ENCODE data around the gene PMEPA1.

- TF ChIP-seq TCF7L2 (IDR thresholded peaks at IDR 0.05; ENCODE audit: borderline replicate concordance, low read depth, low read length) (no peak), ZNF544 (tag by site-specific recombination; IDR thresholded peaks at IDR 0.05) (no peak), ZNF747 (tag by site-specific recombination; IDR thresholded peaks at IDR 0.05) (no peak), REST (tag by site-specific recombination; IDR thresholded peaks at IDR 0.05) (no peak), CTCF (tag by site-specific recombination; IDR thresholded peaks at IDR 0.05) (no peak), SP7 (tag by site-specific recombination; IDR thresholded peaks at IDR 0.05) (no peak), ZNF513 (tag by site-specific recombination; IDR thresholded peaks at IDR 0.05) (no peak), ZFP3 (tag by site-specific recombination; IDR thresholded peaks at IDR 0.05; ENCODE audit: low read depth) (no peak), SETDB1 (IDR thresholded peaks at IDR 0.05; ENCODE audit: insufficient read length, low read length) (no peak), ZNF639 (tag by site-specific recombination; IDR thresholded peaks at IDR 0.05) (no peak)
Measured at GRCh38 chr20:57727863-57728262, 18.0 kb upstream of the PMEPA1 start.
